Thymus (tissue), 11 donors: ENCODE measurements around the gene SIT1. TPM values are rescaled to one million over a fixed set of nuclear protein-coding genes. Genes with fewer than 3 reads are reported as not detected.
"Not testable (repeated sequence)": the region's sequence is repeated elsewhere in the genome, so short reads cannot be mapped to it uniquely, and the experiment has no call there.

Experiments
- DNase-seq, 9 donors: peaks; one replicate each; pipeline ENCODE4 v3.0.0-alpha.2; 2013; ENCODE audit warnings: low spot score in 9 of 9, low read depth in 6 of 9, missing footprints in 1 of 9
- H3K27ac ChIP-seq, 2 donors: one replicate each; pipeline ENCODE4 v1.5.1; 2013; ENCODE audit warnings: control low read depth in 1 of 2, low read depth in 1 of 2, low read length in 1 of 2, mild to moderate bottlenecking in 1 of 2, moderate library complexity in 1 of 2
- H3K27me3 ChIP-seq, 2 donors: one replicate each; pipeline ENCODE4 v1.5.1; 2013; ENCODE audit warnings: low read length in 1 of 2; ENCODE audit not compliant: control insufficient read depth in 2 of 2, insufficient read depth in 1 of 2
- H3K36me3 ChIP-seq, 2 donors: one replicate each; pipeline ENCODE4 v1.5.1; 2013; ENCODE audit warnings: low read length in 1 of 2, mild to moderate bottlenecking in 1 of 2, moderate library complexity in 1 of 2; ENCODE audit not compliant: control insufficient read depth in 2 of 2, insufficient read depth in 2 of 2
- H3K4me1 ChIP-seq, 2 donors: one replicate each; pipeline ENCODE4 v1.5.1; 2013; ENCODE audit warnings: low read length in 2 of 2; ENCODE audit not compliant: control insufficient read depth in 2 of 2, insufficient read depth in 2 of 2
- H3K4me3 ChIP-seq, 2 donors: one replicate each; pipeline ENCODE4 v1.5.1; 2013; ENCODE audit warnings: low read length in 2 of 2, control low read depth in 1 of 2, mild to moderate bottlenecking in 1 of 2
- H3K9me3 ChIP-seq, 2 donors: one replicate each; pipeline ENCODE4 v1.5.1; 2013; ENCODE audit warnings: low read length in 1 of 2, mild to moderate bottlenecking in 1 of 2; ENCODE audit not compliant: control insufficient read depth in 2 of 2, insufficient read depth in 1 of 2
- WGBS: extraction: QIAGEN DNeasy Blood & Tissue Kit; methylation state at CpG from one replicate; pipeline ENCODE4 v1.1.7; 2013; 5-methylcytosine and 5-hydroxymethylcytosine counted together
- polyA plus RNA-seq: library from polyadenylated mRNA; stranded (reverse); fragments of 200-250 nt; gene quantifications from one replicate; pipeline ENCODE4 v1.2.3, GENCODE V29; 2013
- total RNA-seq: library from RNA; stranded (reverse); fragments of 120-200 nt; gene quantifications from one replicate; pipeline ENCODE4 v1.2.4, GENCODE V29; 2013
- donor health status: healthy.

Gene SIT1
- total and polyA plus RNA-seq, 2 donors, result 42.2 to 174 TPM

- peak overlapping the region; percentile 65 to 75 for H3K4me3 ChIP-seq
- H3K27me3 ChIP-seq, result no peaks in the 10 kb centered on the region
- peak overlapping the region; percentile 98 to 99 for H3K27ac ChIP-seq
- H3K36me3 ChIP-seq, result peaks cover 0 to 8% of the 10 kb centered on the region in 2 donors
- no peaks in the 10 kb centered on the region for H3K9me3 ChIP-seq
- DNase-seq, result peak in 8 of 9 donors; percentile 54 to 88 (median 74)
- 65% methylated on average over 26 of the region's 26 CpGs for WGBS
- H3K4me1 ChIP-seq, result peaks cover 47 to 72% of the 10 kb centered on the region in 2 donors
Measured at GRCh38 chr9:35649431-35650340, 1.0 kb downstream of the SIT1 start.

GRCh38 chr9:35646533-35647265 is 4.0 kb downstream of the SIT1 start:
- Histone ChIP-seq H3K36me3 (peaks cover 0 to 15% of the 10 kb centered on the region in 2 donors), H3K27me3 (no peaks in the 10 kb centered on the region), H3K4me3 (peak overlapping the region; percentile 68 to 95), H3K4me1 (peaks cover 41 to 62% of the 10 kb centered on the region in 2 donors), H3K27ac (peak overlapping the region; percentile 95 to 99), H3K9me3 (no peaks in the 10 kb centered on the region)
- under 1% methylated on average over 58 of the region's 58 CpGs for WGBS
- DNase-seq, result peak; percentile 83 to 96 (median 93)

GRCh38 chr9:35646153-35646532 is 4.6 kb downstream of the SIT1 start:
- Histone ChIP-seq H3K4me1 (peaks cover 36 to 56% of the 10 kb centered on the region in 2 donors), H3K27ac (peak overlapping the region; percentile 95 to 99)
- DNase-seq, result peak in 6 of 9 donors; percentile 42 to 84 (median 58)

DNA sequence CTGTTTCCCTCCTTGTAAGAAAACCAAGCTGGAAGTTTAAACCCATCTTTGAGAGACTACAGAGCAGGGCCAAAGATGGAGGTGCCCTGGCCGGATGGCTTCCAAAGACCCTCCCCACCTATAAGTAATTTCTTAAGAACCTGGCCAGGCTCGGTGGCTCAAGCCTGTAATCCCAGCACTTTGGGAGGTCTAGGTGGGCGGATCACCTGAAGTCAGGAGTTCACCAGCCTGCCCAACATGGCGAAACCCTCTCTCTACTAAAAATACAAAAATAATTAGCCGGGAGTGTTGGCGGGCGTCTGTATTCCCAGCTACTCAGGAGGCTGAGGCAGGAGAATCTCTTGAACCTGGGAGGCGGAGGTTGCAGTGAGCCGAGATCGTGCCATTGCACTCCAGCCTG is 5.0 kb downstream of the SIT1 start:
- not testable (repeated sequence) for DNase-seq, H3K9me3 ChIP-seq, H3K27me3 ChIP-seq
- Histone ChIP-seq H3K36me3 (peaks cover 0 to 15% of the 10 kb centered on the region in 2 donors), H3K4me3 (peak overlapping the region; percentile 68 to 95), H3K27ac (peak overlapping the region; percentile 93 to 99), H3K4me1 (peaks cover 35 to 52% of the 10 kb centered on the region in 2 donors)
- WGBS, result 44% methylated on average over 10 of the region's 10 CpGs

More at GRCh38 chr9:35646153-35646532, 4.6 kb downstream of the SIT1 start:
- no peaks in the 10 kb centered on the region for H3K9me3 ChIP-seq
- H3K36me3 ChIP-seq, result peaks cover 0 to 15% of the 10 kb centered on the region in 2 donors
- peak overlapping the region; percentile 68 to 95 for H3K4me3 ChIP-seq
- under 1% methylated on average over 11 of the region's 11 CpGs for WGBS
- no peaks in the 10 kb centered on the region for H3K27me3 ChIP-seq

- 97% methylated on average over 12 of the region's 12 CpGs for WGBS
- H3K36me3 ChIP-seq, result peaks cover 0 to 8% of the 10 kb centered on the region in 2 donors
- H3K4me3 ChIP-seq, result no peak overlapping the region
- peaks cover 20 to 35% of the 10 kb centered on the region in 2 donors for H3K4me1 ChIP-seq
- no peaks in the 10 kb centered on the region for H3K9me3 ChIP-seq
- H3K27me3 ChIP-seq, result no peaks in the 10 kb centered on the region
- H3K27ac ChIP-seq, result no peak overlapping the region
- DNase-seq, result no peak
Measured at GRCh38 chr9:35643046-35643445, 7.7 kb downstream of the SIT1 start.

DNA sequence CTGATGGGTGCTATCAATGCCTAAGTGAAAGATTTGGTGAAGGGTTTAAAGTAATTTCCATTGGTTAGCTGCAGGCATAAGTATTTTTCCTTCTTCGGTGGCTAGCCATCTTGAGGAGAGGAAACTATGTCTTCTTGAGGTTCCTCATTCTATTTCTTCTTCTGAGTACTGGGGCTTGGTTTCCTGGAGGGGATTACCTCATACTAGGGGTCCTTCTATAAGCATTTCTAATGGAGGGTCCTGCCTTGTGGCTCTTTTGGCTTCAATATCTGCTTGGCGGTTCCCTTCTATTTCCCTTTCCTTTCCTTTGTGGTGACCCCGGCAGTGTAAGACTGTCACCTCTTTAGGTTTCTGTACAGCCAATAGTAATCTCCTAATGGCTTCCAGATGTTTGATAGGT is 9.3 kb downstream of the SIT1 start:
- H3K27ac ChIP-seq, DNase-seq, H3K36me3 ChIP-seq, H3K4me3 ChIP-seq, H3K9me3 ChIP-seq, H3K27me3 ChIP-seq: not testable (repeated sequence)
- 64% methylated on average over 3 of the region's 3 CpGs for WGBS
- H3K4me1 ChIP-seq, result peaks cover 12 to 22% of the 10 kb centered on the region in 2 donors

- not testable (repeated sequence) for DNase-seq, H3K36me3 ChIP-seq, H3K27me3 ChIP-seq, H3K4me3 ChIP-seq, H3K27ac ChIP-seq, H3K9me3 ChIP-seq
- WGBS, result over 99% methylated on average over 15 of the region's 15 CpGs
- peaks cover 9 to 18% of the 10 kb centered on the region in 2 donors for H3K4me1 ChIP-seq
Measured at GRCh38 chr9:35640431-35640830, 10.3 kb downstream of the SIT1 start.

GRCh38 chr9:35639631-35640030 is 11.1 kb downstream of the SIT1 start:
- no peaks in the 10 kb centered on the region for H3K9me3 ChIP-seq
- no peak for DNase-seq
- peaks cover 8 to 10% of the 10 kb centered on the region in 2 donors for H3K4me1 ChIP-seq
- no peak overlapping the region for H3K4me3 ChIP-seq
- H3K36me3 ChIP-seq, result peaks cover 0 to 8% of the 10 kb centered on the region in 2 donors
- H3K27me3 ChIP-seq, result no peaks in the 10 kb centered on the region
- H3K27ac ChIP-seq, result peak overlapping the region in 1 of 2 donors; percentile 56
- 100% methylated on average over 1 of the region's 1 CpG for WGBS

DNA sequence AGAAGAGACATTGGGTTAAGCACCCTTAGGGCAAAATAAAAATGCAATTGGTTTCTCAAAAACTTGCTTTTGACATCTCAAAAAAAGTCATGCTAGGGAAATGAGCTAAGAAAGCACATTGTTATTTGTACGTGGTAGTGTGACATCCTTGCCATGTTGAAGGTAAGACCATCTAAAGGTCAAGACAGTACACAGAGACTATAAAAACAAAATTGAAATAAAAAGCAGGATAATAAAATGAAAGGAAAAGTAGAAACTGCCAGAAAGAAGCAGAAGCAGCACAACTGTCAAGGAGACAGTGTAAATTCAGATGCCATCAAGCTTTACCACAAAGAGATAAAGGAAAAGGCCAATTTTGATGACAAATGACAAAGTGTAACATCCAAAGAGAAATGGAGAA is 11.5 kb downstream of the SIT1 start:
- H3K9me3 ChIP-seq, result not testable (repeated sequence)

More for the DNA sequence above, 11.5 kb downstream of the SIT1 start:
- not testable (repeated sequence) for H3K27me3 ChIP-seq, H3K4me1 ChIP-seq, DNase-seq, H3K36me3 ChIP-seq, H3K4me3 ChIP-seq
- H3K27ac ChIP-seq, result peak overlapping the region in 1 of 2 donors; percentile 56
- WGBS, result 60% methylated on average over 1 of the region's 1 CpG
